Epithelial cell of esophagus (primary cell): ENCODE data around the gene ASTN2.

Experiments
- DNase-seq: peaks from one replicate; pipeline ENCODE4 v3.0.0; 2010; ENCODE audit warnings: low read depth
- H3K4me3 ChIP-seq: 2 replicates; pipeline ENCODE4 v1.5.1; 2011; ENCODE audit warnings: mild to moderate bottlenecking, low read length, control low read depth
- TF ChIP-seq, protein P1 (sequence below): IDR thresholded peaks from 2 replicates; pipeline ENCODE4 v1.5.1; 2011; ENCODE audit warnings: low read depth, mild to moderate bottlenecking, low read length, control low read depth, inconsistent platforms; ENCODE audit not compliant: insufficient read depth; ENCODE audit errors: missing control alignments

ASTN2 gene

DNA sequence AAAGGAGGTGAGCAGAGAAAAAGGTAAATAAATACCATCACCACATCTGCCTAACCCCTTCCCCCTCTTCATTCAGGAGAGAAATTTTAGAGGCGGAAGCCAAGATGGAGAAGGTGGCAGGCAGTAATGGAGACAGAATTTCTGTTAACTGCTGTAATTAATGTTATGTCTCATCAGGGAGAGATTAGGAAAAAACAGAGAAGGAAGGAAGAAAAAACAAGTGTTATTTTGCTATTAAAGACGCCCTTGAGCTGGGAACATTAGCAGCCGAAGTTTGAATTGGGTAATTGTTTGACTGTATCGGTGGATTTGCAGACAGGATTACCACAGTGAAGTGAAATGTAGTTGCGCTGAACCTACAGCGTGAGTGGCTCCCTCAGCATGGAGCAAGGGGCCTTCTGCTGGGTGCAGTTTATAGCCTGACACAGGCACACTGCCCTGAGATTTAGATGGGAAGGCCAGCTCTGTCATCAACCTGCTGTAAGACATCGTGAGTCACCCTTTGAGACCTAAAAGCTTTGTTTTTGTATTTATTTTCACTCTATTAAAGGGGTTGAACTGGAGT lies 136.3 kb downstream of the ASTN2 start:
- TF ChIP-seq, protein P1, sequence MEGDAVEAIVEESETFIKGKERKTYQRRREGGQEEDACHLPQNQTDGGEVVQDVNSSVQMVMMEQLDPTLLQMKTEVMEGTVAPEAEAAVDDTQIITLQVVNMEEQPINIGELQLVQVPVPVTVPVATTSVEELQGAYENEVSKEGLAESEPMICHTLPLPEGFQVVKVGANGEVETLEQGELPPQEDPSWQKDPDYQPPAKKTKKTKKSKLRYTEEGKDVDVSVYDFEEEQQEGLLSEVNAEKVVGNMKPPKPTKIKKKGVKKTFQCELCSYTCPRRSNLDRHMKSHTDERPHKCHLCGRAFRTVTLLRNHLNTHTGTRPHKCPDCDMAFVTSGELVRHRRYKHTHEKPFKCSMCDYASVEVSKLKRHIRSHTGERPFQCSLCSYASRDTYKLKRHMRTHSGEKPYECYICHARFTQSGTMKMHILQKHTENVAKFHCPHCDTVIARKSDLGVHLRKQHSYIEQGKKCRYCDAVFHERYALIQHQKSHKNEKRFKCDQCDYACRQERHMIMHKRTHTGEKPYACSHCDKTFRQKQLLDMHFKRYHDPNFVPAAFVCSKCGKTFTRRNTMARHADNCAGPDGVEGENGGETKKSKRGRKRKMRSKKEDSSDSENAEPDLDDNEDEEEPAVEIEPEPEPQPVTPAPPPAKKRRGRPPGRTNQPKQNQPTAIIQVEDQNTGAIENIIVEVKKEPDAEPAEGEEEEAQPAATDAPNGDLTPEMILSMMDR = no peak
- H3K4me3 ChIP-seq = no peak overlapping the region
- no peak for DNase-seq

DNA sequence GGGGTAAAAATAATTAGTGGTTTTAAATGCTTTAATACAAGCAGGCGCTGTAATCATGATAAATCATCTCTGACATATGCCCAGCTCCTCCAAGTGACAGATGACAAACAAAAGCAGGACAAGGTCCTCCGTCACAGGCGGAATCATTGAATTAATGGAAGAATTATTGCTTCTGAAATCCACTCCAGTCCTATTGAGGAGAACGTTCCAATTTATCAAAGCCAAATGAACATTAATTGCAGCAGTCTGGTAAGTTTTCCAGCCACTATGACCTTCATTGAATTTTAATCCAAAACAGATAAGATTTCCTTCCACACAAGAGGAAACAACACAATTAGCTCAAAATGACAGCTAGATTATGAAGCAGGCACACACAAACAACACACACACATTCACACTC lies 136.8 kb downstream of the ASTN2 start:
- no peak for DNase-seq
- H3K4me3 ChIP-seq = no peak overlapping the region
- TF ChIP-seq, protein P1 = no peak

DNA sequence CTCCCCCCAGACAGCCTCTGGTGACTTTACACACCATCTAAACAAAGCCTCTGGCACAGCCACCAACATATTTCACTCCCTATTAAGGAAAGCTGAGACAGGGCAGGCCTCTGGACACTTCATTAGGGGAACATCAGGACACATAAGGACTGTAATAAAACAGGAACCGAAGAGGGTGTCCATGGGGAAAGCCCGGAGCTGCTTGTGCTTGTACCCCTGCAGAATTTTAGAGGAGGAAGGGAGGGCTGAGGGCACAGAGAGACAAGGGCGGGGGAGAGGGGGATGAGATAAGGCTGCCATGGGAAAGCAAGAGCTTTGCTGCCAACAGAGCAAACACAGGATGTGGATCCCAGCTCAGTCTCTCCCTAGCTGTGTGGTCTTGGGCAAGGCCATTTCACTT lies 138.4 kb downstream of the ASTN2 start:
- TF ChIP-seq, protein P1 = no peak
- no peak overlapping the region for H3K4me3 ChIP-seq
- DNase-seq = no peak

DNA sequence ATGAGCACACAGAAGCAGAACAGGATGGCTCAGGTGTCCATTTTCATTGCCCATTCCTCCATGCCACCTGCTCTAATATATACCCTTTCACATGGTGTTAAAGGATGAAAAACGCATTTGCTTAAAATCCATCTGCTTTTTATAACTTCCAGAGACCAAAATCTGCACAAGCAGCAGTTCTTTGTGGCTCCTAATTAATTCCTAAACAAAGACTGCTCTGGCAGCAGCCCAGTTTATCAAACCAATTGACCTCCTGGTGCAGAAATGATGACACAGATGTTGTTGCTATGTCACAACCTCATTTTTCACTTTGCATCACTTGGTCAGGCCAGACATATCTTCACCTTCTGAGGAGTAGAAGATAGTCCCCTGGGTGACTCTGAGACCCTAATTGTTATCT lies 141.2 kb downstream of the ASTN2 start:
- no peak for DNase-seq
- TF ChIP-seq, protein P1 = no peak
- H3K4me3 ChIP-seq = no peak overlapping the region

DNA sequence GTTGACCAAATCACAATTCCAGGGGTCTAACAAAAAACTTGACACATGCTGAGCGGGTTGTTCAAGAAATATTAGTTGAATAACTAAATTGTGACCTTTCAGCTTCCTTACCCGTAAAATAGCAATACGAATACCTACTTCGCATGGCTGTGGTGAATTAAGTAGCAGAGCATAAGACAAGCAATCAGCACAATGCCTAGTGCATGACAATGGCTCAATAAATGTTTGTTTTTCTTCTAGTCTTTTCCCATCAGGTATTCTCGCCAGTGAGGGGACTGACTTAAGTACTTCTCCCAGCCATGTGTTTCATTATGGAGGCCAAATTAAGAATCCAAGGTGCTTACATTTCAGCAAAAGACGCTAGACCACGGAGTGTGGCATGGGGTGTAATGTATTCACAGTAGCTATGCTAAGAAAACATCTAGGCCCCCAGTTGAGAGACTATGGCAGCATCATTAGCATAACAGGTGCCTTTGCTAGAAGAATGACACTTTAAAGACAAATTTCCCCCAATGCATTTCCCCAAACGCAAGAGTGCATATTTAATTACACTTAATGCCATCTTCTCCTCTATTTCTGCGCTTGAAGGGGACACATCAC lies 145.9 kb downstream of the ASTN2 start:
- TF ChIP-seq, protein P1 = no peak
- no peak overlapping the region for H3K4me3 ChIP-seq
- no peak for DNase-seq

DNA sequence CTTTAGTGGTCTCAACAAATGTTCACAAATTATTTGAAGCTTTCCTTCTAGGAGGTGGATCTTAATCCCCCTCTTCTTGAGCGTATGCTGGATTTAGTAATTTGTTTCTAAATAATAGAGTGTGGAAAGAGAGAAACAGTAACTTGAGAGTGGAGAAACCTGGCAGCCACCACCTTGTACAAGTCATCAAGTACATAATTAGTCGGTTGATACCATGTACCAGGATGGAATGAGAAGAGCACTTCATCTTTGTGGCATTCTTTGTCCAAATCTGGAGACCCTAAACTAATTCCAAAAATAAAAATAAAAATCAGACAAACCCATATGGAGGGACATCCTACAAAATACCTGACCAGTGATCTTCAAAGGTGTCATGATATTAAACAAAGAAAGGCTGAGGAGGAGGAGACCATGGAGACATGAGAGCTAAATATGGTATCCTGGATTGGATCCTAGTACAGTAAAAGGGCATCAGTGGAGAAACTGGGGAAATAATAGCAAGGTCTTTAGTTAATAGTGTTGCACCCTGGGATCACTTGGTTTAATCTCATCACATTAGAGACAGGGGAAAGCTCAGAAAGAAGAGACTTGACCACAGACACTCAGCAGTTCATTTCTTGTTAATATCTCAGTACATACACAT lies 147.9 kb downstream of the ASTN2 start:
- no peak for DNase-seq
- no peak overlapping the region for H3K4me3 ChIP-seq
- TF ChIP-seq, protein P1 = no peak
